Loucy (cell line): ENCODE results near the gene CPA5.

ENCODE experiments used
- H2AFZ ChIP-seq: fragments of 200-600 bp; sonication (generic); 2 replicates; pipeline ENCODE4 v1.6.0; 2016; ENCODE audit warnings: antibody characterized with exemption, mild to moderate bottlenecking, low read length, moderate library complexity
- H3F3A ChIP-seq: fragments of 200-600 bp; 2 replicates; pipeline ENCODE4 v1.6.0; 2016; ENCODE audit warnings: antibody characterized with exemption, low read depth, mild to moderate bottlenecking
- H3K27me3 ChIP-seq: fragments of 200-600 bp; sonication (generic); 2 replicates; pipeline ENCODE4 v1.6.1; 2014; ENCODE audit warnings: low read length, mild to moderate bottlenecking; ENCODE audit not compliant: insufficient read depth, poor library complexity, severe bottlenecking
- H3K36me3 ChIP-seq: fragments of 200-600 bp; sonication (generic); 2 replicates; pipeline ENCODE4 v1.6.1; 2016; ENCODE audit warnings: low read length; ENCODE audit not compliant: insufficient read depth
- H3K4me1 ChIP-seq: fragments of 200-600 bp; sonication (generic); 2 replicates; pipeline ENCODE4 v1.5.1; 2014; ENCODE audit warnings: low read length, mild to moderate bottlenecking; ENCODE audit not compliant: insufficient read depth, poor library complexity, severe bottlenecking
- H3K4me2 ChIP-seq: fragments of 200-600 bp; sonication (generic); 2 replicates; pipeline ENCODE4 v1.6.0; 2014; ENCODE audit warnings: antibody characterized with exemption, low read length, low read depth, mild to moderate bottlenecking; ENCODE audit not compliant: poor library complexity, severe bottlenecking
- H3K4me3 ChIP-seq: fragments of 200-600 bp; sonication (generic); 2 replicates; pipeline ENCODE4 v1.5.1; 2014; ENCODE audit warnings: low read length, mild to moderate bottlenecking, mixed read lengths; ENCODE audit not compliant: poor library complexity, severe bottlenecking
- H3K79me2 ChIP-seq: fragments of 200-600 bp; sonication (generic); 2 replicates; pipeline ENCODE4 v1.6.1; 2014; ENCODE audit warnings: low read length; ENCODE audit not compliant: insufficient read depth
- H3K9ac ChIP-seq: fragments of 200-600 bp; sonication (generic); 2 replicates; pipeline ENCODE4 v1.6.0; 2014; ENCODE audit warnings: mild to moderate bottlenecking, low read depth, low read length, moderate library complexity; ENCODE audit not compliant: poor library complexity, severe bottlenecking
- H3K9me2 ChIP-seq: fragments of 200-600 bp; sonication (generic); replicated peaks from 2 replicates; pipeline ENCODE4 v1.6.1; 2016; ENCODE audit warnings: low read depth, low read length, mixed read lengths
- H3K9me3 ChIP-seq: fragments of 200-600 bp; sonication (generic); 2 replicates; pipeline ENCODE4 v1.6.1; 2014; ENCODE audit warnings: mild to moderate bottlenecking, antibody characterized with exemption, low read length, low read depth; ENCODE audit not compliant: insufficient read depth
- H4K20me1 ChIP-seq: fragments of 200-600 bp; sonication (generic); 2 replicates; pipeline ENCODE4 v1.6.0; 2014; ENCODE audit warnings: antibody characterized with exemption, low read length, mild to moderate bottlenecking; ENCODE audit not compliant: insufficient read depth, poor library complexity, severe bottlenecking
- CTCF ChIP-seq: fragments of 200-600 bp; sonication (generic); conservative IDR thresholded peaks from 2 replicates; pipeline ENCODE4 v1.5.1; 2014; ENCODE audit warnings: mild to moderate bottlenecking, antibody characterized with exemption, low read length
- EZH2phosphoT487 ChIP-seq: fragments of 200-600 bp; IDR thresholded peaks from 2 replicates; pipeline ENCODE4 v1.6.1; 2018; ENCODE audit warnings: antibody characterized with exemption, mild to moderate bottlenecking, moderate library complexity, borderline replicate concordance

CPA5 gene

GRCh38 chr7:130393841-130394411 lies 49.3 kb downstream of the CPA5 start:
- H3K9me3 ChIP-seq = no peaks in the 10 kb centered on the region
- H3K27me3 ChIP-seq = no peaks in the 10 kb centered on the region
- no peaks in the 10 kb centered on the region for H3K36me3 ChIP-seq
- no peaks in the 10 kb centered on the region for H4K20me1 ChIP-seq
- TF ChIP-seq EZH2phosphoT487 = no peak
- TF ChIP-seq CTCF = no peak
- peak overlapping the region; percentile 45; the same call in 1 of the 2 replicates for H2AFZ ChIP-seq
- H3K4me1 ChIP-seq = peaks cover 45% of the 10 kb centered on the region
- no peaks in the 10 kb centered on the region for H3K9me2 ChIP-seq
- H3F3A ChIP-seq = peaks cover 3% of the 10 kb centered on the region; the same call in 1 of the 2 replicates
- H3K79me2 ChIP-seq = no peaks in the 10 kb centered on the region
- H3K4me2 ChIP-seq = peak overlapping the region; percentile 70
- H3K9ac ChIP-seq = peak overlapping the region; percentile 47
- peak overlapping the region; percentile 52 for H3K4me3 ChIP-seq

GRCh38 chr7:130394421-130395195 lies 50.0 kb downstream of the CPA5 start:
- Histone ChIP-seq H3K79me2 (no peaks in the 10 kb centered on the region), H3K4me1 (peaks cover 45% of the 10 kb centered on the region), H3K9me2 (no peaks in the 10 kb centered on the region), H3K9me3 (no peaks in the 10 kb centered on the region), H3K4me2 (peak overlapping the region; percentile 70), H3K27me3 (no peaks in the 10 kb centered on the region), H3K36me3 (no peaks in the 10 kb centered on the region), H2AFZ (peak overlapping the region; percentile 45; the same call in 1 of the 2 replicates), H4K20me1 (no peaks in the 10 kb centered on the region), H3K9ac (peak overlapping the region; percentile 47), H3K4me3 (peak overlapping the region; percentile 53), H3F3A (peaks cover 3% of the 10 kb centered on the region; the same call in 1 of the 2 replicates)
- no peak for TF ChIP-seq EZH2phosphoT487
- peak; percentile 27; the same call in 1 of the 2 replicates for TF ChIP-seq CTCF

GRCh38 chr7:130395421-130395820 lies 50.8 kb downstream of the CPA5 start:
- Histone ChIP-seq H3K36me3 (peaks cover 3% of the 10 kb centered on the region; the same call in 1 of the 2 replicates), H3K4me3 (no peak overlapping the region), H3K4me1 (peaks cover 45% of the 10 kb centered on the region), H2AFZ (no peak overlapping the region), H3K4me2 (peak overlapping the region; percentile 70), H3K9ac (peak overlapping the region; percentile 35), H3K27me3 (no peaks in the 10 kb centered on the region), H3F3A (peaks cover 3% of the 10 kb centered on the region; the same call in 1 of the 2 replicates), H3K9me2 (no peaks in the 10 kb centered on the region), H3K79me2 (no peaks in the 10 kb centered on the region), H3K9me3 (no peaks in the 10 kb centered on the region), H4K20me1 (no peaks in the 10 kb centered on the region)
- TF ChIP-seq EZH2phosphoT487 (no peak), CTCF (no peak)
